Karpas-422 (cell line): Measurements from ENCODE around the gene ERH. TPM values are rescaled to one million over a fixed set of nuclear protein-coding genes. Genes with fewer than 3 reads are reported as not detected.

ENCODE experiments used
- DNase-seq: peaks from one replicate; pipeline ENCODE4 v3.0.0-alpha.2; 2015
- H2AFZ ChIP-seq: fragments of 200-600 bp; sonication (generic); 2 replicates; pipeline ENCODE4 v1.6.1; 2014; ENCODE audit warnings: antibody characterized with exemption, low read length, mixed read lengths
- H3K27ac ChIP-seq: fragments of 200-600 bp; sonication (generic); 2 replicates; pipeline ENCODE4 v1.5.1; 2014; ENCODE audit warnings: mild to moderate bottlenecking, low read length, moderate library complexity
- H3K27me3 ChIP-seq: fragments of 200-600 bp; sonication (generic); 2 replicates; pipeline ENCODE4 v1.6.1; 2014; ENCODE audit warnings: low read length, mixed read lengths
- H3K36me3 ChIP-seq: fragments of 200-600 bp; sonication (generic); 2 replicates; pipeline ENCODE4 v1.6.1; 2014; ENCODE audit warnings: low read length, mixed read lengths; ENCODE audit not compliant: insufficient read depth
- H3K4me1 ChIP-seq: fragments of 200-600 bp; sonication (generic); 2 replicates; pipeline ENCODE4 v1.6.1; 2014; ENCODE audit warnings: mild to moderate bottlenecking, low read length, mixed read lengths
- H3K4me2 ChIP-seq: fragments of 200-600 bp; sonication (generic); 2 replicates; pipeline ENCODE4 v1.6.1; 2014; ENCODE audit warnings: low read length, low read depth, mild to moderate bottlenecking; ENCODE audit not compliant: poor library complexity, severe bottlenecking
- H3K4me3 ChIP-seq: fragments of 200-600 bp; sonication (generic); 2 replicates; pipeline ENCODE4 v1.5.1; 2014; ENCODE audit warnings: mild to moderate bottlenecking, antibody characterized with exemption, low read length, mixed read lengths
- H3K79me2 ChIP-seq: fragments of 200-600 bp; sonication (generic); 2 replicates; pipeline ENCODE4 v1.6.1; 2014; ENCODE audit warnings: mild to moderate bottlenecking, low read length, mixed read lengths
- H3K9ac ChIP-seq: fragments of 200-600 bp; sonication (generic); 2 replicates; pipeline ENCODE4 v1.6.0; 2014; ENCODE audit warnings: low read length
- H3K9me2 ChIP-seq: fragments of 200-600 bp; sonication (generic), shearing (Covaris generic); replicated peaks from 2 replicates; pipeline ENCODE4 v1.6.0; 2014; ENCODE audit warnings: mild to moderate bottlenecking, low read length, moderate library complexity; ENCODE audit not compliant: insufficient read depth
- H3K9me3 ChIP-seq: fragments of 300-700, 200-600 bp; sonication (generic); 2 replicates; pipeline ENCODE4 v1.6.1; 2014; ENCODE audit warnings: low read length, mixed read lengths
- H4K20me1 ChIP-seq: fragments of 200-600 bp; sonication (generic); 2 replicates; pipeline ENCODE4 v1.6.1; 2014; ENCODE audit warnings: mild to moderate bottlenecking, antibody characterized with exemption, low read length, low read depth; ENCODE audit not compliant: insufficient read depth
- total RNA-seq: library from RNA; depleted of rRNA; stranded (reverse); fragments of >200 nt; shearing (Covaris generic); gene quantifications from 2 replicates; pipeline ENCODE4 v1.2.3, GENCODE V29; 2014; ENCODE audit warnings: low replicate concordance; rRNA removed

Gene ERH
- total RNA-seq, result 168 and 296 TPM in 2 replicates

DNA sequence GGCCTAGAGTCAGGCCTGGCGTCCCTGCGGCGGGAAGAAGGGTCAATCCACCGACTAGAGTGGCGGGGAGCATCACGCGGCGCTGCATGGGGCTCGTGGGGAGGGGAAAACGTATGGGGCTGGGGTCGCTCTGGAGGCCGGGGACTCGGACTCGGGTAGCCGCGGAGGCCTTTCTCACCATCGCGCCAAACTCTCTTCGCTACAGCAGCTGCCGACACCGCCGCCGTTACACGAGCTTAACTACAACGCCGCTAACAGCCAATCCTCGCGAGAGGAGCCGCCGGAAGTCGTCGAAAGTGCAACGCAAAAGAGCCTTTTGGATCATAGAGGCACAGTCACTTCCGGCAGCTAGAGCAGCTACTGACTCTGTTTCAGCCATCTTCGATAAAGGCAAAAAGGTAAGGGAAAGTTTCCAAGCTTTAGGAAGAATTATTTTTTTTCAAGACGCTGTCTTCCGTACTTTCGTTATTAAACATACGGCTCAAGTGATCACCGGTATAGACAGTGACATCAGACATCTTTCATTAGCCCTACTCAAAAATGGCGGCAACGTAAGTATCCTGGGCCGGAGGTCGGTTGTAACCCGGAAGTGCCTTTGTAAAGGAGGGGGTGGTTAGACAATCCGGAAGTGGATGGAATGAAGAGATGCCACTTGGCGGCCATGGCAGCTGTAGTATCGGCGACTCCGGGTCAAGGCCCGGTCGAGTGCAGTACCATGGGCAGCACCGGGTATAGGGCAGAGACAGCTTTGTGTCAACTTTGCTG, at the start of gene ERH, which contains the start of gene SLC39A9:
ERH (minus strand) TSS at position 247 of the 765 bp plus-strand sequence; CDS start at position 181, 66 bp downstream.
SLC39A9 (plus strand) TSS at position 640 of the 765 bp plus-strand sequence. CDS start 678 bp downstream, outside the sequence.
- Histone ChIP-seq H3K79me2 (peaks cover 96% of the 10 kb centered on the region), H2AFZ (peak within 1 kb of the TSS; percentile 13; the same call in 1 of the 2 replicates), H3K9ac (peak within 1 kb of the TSS; percentile 89), H3K4me2 (peak within 1 kb of the TSS; percentile 93), H3K4me3 (peak within 1 kb of the TSS; percentile 91), H3K9me2 (no peaks in the 10 kb centered on the region), H3K27ac (peak within 1 kb of the TSS; percentile 75), H3K4me1 (peaks cover 58% of the 10 kb centered on the region), H3K36me3 (peaks cover 36% of the 10 kb centered on the region), H3K9me3 (no peaks in the 10 kb centered on the region), H3K27me3 (no peaks in the 10 kb centered on the region), H4K20me1 (peaks cover 20% of the 10 kb centered on the region)
- peak; percentile 100 for DNase-seq

DNA sequence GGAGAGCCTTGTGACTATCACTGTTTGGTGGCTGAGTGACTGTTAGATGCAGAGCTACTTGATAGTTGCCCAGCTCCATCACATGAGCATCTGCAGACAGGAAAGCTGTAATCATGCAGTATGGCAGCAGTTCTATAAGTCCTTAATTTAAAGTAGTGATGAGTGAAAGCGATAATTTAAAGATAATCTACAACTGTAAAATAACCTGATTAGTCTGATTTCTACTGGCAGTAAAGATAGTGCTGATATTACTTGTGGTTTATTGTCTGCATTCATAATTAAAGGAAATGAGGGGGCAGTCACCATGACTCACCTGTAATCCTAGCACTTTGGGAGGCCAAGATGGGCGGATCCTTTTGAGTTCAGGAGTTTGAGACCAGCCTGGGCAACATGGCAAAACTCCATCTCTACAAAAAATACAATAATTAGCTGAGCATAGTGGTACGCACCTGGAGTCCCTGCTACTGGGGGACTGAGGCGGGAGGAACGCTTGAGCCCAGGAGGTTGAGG, 45.3 kb upstream of the ERH start:
- peaks cover 32% of the 10 kb centered on the region for H3K4me1 ChIP-seq
- H3K9me2 ChIP-seq, result no peaks in the 10 kb centered on the region
- H3K27me3 ChIP-seq, result no peaks in the 10 kb centered on the region
- H3K4me3 ChIP-seq, result no peak overlapping the region
- H3K4me2 ChIP-seq, result no peak overlapping the region
- DNase-seq, result no peak
- no peak overlapping the region for H3K9ac ChIP-seq
- H3K27ac ChIP-seq, result peak overlapping the region; percentile 93; the same call in 1 of the 2 replicates
- no peak overlapping the region for H2AFZ ChIP-seq
- peaks cover 23% of the 10 kb centered on the region for H3K36me3 ChIP-seq
- H3K9me3 ChIP-seq, result no peaks in the 10 kb centered on the region
- H4K20me1 ChIP-seq, result no peaks in the 10 kb centered on the region
- H3K79me2 ChIP-seq, result peaks cover 81% of the 10 kb centered on the region

DNA sequence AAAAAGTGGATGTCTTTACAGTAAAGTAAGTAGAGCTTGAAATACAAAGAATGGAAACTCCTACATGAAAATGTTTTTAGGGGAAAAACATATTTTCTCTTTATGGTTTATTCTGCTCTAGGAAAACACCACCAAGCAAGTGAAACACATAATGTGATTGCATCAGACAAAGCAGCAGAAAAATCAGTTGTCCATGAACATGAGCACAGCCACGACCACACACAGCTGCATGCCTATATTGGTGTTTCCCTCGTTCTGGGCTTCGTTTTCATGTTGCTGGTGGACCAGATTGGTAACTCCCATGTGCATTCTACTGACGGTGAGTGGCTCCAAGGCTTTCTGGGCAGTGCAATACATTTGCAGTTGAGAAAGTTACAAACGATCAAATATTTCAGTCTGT, 43.8 kb upstream of the ERH start:
- no peaks in the 10 kb centered on the region for H3K9me2 ChIP-seq
- H3K9me3 ChIP-seq, result no peaks in the 10 kb centered on the region
- no peak overlapping the region for H2AFZ ChIP-seq
- peaks cover 23% of the 10 kb centered on the region for H3K36me3 ChIP-seq
- H4K20me1 ChIP-seq, result no peaks in the 10 kb centered on the region
- H3K79me2 ChIP-seq, result peaks cover 87% of the 10 kb centered on the region
- peak overlapping the region; percentile 93 for H3K27ac ChIP-seq
- H3K4me3 ChIP-seq, result peak overlapping the region; percentile 38; the same call in 1 of the 2 replicates
- DNase-seq, result peak; percentile 86
- peaks cover 32% of the 10 kb centered on the region for H3K4me1 ChIP-seq
- no peaks in the 10 kb centered on the region for H3K27me3 ChIP-seq
- H3K4me2 ChIP-seq, result peak overlapping the region; percentile 67
- peak overlapping the region; percentile 66 for H3K9ac ChIP-seq

DNA sequence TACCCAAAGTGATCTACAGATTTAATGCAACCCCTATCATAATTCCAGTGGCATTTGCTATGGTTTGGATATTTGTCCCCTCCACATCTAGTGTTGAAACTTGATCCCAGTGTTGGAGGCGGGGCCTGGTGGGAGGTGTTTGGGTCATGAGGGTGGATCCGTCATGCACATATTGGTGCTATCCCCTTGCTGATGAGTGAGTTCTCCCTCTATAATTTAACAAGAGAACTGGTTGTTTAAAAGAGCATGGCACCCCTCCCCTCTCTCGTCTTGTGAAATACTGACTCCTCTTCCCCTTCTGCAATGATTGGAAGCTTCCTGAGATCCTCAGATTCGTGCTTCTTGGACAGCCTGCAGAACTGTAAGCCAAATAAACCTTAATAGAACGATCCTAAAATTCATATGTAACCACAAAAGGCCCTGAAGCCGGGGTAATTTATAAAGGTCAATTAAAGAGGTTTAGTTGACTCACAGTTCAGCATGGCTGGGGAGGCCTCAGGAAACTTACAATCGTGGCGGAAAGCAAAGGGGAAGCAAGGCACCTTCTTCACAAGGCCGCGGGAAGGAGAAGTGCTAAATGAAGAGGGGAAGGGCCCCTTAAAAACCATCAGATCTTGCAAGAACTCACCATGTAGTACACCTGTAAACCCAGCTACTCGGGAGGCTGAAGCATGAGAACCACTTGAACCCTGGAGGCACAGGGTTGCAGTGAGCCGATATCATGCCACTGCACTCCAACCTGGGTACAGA, 41.6 kb upstream of the ERH start:
- peak overlapping the region; percentile 93; the same call in 1 of the 2 replicates for H3K27ac ChIP-seq
- no peaks in the 10 kb centered on the region for H4K20me1 ChIP-seq
- H3K9me3 ChIP-seq, result no peaks in the 10 kb centered on the region
- H3K4me1 ChIP-seq, result peaks cover 39% of the 10 kb centered on the region
- DNase-seq, result no peak
- H3K9ac ChIP-seq, result no peak overlapping the region
- H3K79me2 ChIP-seq, result peaks cover 97% of the 10 kb centered on the region
- H3K36me3 ChIP-seq, result peaks cover 23% of the 10 kb centered on the region
- no peak overlapping the region for H2AFZ ChIP-seq
- H3K4me3 ChIP-seq, result no peak overlapping the region
- H3K4me2 ChIP-seq, result no peak overlapping the region
- H3K9me2 ChIP-seq, result no peaks in the 10 kb centered on the region
- H3K27me3 ChIP-seq, result no peaks in the 10 kb centered on the region

DNA sequence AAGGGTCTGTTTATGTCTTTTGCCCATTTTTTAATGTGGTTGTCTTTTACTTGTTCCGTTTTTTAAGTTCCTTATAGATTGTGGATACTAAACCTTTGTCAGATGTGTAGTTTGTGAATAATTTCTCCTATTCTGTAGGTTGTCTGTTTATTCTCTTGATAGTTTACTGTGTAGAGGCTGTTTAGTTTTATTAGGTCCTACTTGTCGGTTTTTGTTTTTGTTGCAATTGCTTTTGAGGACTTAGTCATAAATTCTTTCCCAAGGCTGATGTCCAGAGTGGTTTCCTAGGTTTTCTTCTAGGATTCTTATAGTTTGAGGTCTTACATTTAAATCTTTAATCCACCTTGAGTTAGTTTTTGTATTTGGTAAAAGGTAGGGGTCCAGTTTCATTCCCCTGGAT, 34.3 kb upstream of the ERH start:
- peaks cover 14% of the 10 kb centered on the region for H3K4me1 ChIP-seq
- no peak overlapping the region for H2AFZ ChIP-seq
- DNase-seq, result no peak
- no peak overlapping the region for H3K27ac ChIP-seq
- no peak overlapping the region for H3K4me2 ChIP-seq
- H3K9ac ChIP-seq, result no peak overlapping the region
- H3K27me3 ChIP-seq, result no peaks in the 10 kb centered on the region
- H3K9me3 ChIP-seq, result no peaks in the 10 kb centered on the region
- peaks cover 90% of the 10 kb centered on the region for H3K79me2 ChIP-seq
- H3K4me3 ChIP-seq, result no peak overlapping the region
- H3K36me3 ChIP-seq, result peaks cover 7% of the 10 kb centered on the region; the same call in 1 of the 2 replicates
- no peaks in the 10 kb centered on the region for H4K20me1 ChIP-seq
- H3K9me2 ChIP-seq, result no peaks in the 10 kb centered on the region

DNA sequence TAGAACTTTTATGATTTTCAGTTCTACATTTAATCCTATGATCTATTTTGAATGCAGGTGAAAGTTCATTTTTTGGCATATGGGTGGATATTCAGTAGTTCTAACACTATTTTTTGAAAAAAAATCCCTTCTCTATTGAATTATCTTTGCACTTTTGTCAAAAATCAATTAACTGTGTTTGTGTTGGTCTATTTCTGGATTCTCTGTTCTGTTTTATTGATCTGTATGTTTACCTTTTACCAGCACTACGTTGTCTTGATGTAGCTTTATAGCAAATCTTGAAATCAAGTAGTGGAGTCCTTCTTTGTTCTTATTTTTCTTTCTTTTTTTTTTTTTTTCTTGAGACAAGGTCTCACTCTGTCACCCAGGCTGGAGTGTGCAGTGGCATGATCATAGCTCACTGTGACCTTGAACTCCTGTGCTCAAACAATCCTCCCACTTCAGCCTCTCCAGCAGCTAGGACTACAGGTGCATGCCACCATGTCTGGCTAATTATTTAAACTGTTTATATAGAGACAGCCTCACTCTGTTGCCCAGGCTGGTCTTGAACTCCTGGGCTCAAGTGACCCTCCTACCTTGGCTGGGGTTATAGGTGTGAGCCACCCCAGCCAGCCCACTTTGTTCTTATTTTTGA, 32.3 kb upstream of the ERH start:
- Histone ChIP-seq H3K79me2 (peaks cover 79% of the 10 kb centered on the region), H4K20me1 (no peaks in the 10 kb centered on the region), H3K4me1 (peaks cover 14% of the 10 kb centered on the region), H3K36me3 (peaks cover 15% of the 10 kb centered on the region), H3K9me3 (no peaks in the 10 kb centered on the region), H3K4me3 (no peak overlapping the region), H3K27me3 (no peaks in the 10 kb centered on the region), H3K27ac (no peak overlapping the region), H3K9ac (no peak overlapping the region), H2AFZ (no peak overlapping the region), H3K9me2 (no peaks in the 10 kb centered on the region), H3K4me2 (no peak overlapping the region)
- no peak for DNase-seq

DNA sequence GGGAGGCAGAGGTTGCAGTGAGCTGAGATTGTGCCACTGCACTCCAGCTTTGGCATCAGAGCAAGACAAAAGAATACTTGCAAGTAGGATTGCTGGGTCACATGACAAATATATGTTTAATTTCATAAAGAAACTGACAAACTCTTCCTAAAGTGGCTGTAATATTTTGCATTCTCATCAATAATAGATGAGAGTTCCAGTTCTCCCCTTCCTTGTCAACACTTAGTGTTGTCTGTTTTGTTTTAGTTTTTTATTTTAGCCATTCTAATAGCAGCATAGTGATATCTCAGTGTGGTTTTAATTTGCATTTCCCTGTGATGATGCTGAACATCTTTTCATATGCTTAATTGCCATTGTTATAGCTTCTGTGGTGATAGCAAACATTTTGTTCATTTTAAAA, 31.5 kb upstream of the ERH start:
- peaks cover 77% of the 10 kb centered on the region for H3K79me2 ChIP-seq
- no peak overlapping the region for H3K4me3 ChIP-seq
- H3K9me3 ChIP-seq, result no peaks in the 10 kb centered on the region
- H2AFZ ChIP-seq, result no peak overlapping the region
- no peak for DNase-seq
- no peaks in the 10 kb centered on the region for H3K27me3 ChIP-seq
- no peaks in the 10 kb centered on the region for H4K20me1 ChIP-seq
- no peak overlapping the region for H3K4me2 ChIP-seq
- no peaks in the 10 kb centered on the region for H3K9me2 ChIP-seq
- H3K36me3 ChIP-seq, result peaks cover 23% of the 10 kb centered on the region
- no peak overlapping the region for H3K27ac ChIP-seq
- peaks cover 10% of the 10 kb centered on the region for H3K4me1 ChIP-seq
- no peak overlapping the region for H3K9ac ChIP-seq
